Measurements from ENCODE around the gene DOP1B.

The DOP1B gene

GRCh38 chr21:36163750-36164741, 7.4 kb downstream of the DOP1B start:
- Mint-ChIP-seq H3K9me3 (no peaks in the 10 kb centered on the region), H3K27ac (peak overlapping the region in 1 of 3 experiments; percentile 8), H3K36me3 (ENCODE audit: low read depth) (peaks cover 3% of the 10 kb centered on the region), H3K4me3 (no peak overlapping the region), H3K27me3 (ENCODE audit: low read depth) (peaks cover 4% of the 10 kb centered on the region), H3K4me1 (peaks cover 26% of the 10 kb centered on the region)
- no peak for TF ChIP-seq CTCF (IDR thresholded peaks at IDR 0.05; ENCODE audit: unreplicated experiment in 3 of 3)

- no peaks in the 10 kb centered on the region for H3K27me3 Mint-ChIP-seq (ENCODE audit: low read depth)
- H3K27ac Mint-ChIP-seq = no peak overlapping the region
- TF ChIP-seq CTCF (IDR thresholded peaks at IDR 0.05; ENCODE audit: unreplicated experiment in 3 of 3) = no peak
- H3K36me3 Mint-ChIP-seq (ENCODE audit: low read depth) = peaks cover 7% of the 10 kb centered on the region
- H3K4me3 Mint-ChIP-seq = no peak overlapping the region
- peaks cover 26% of the 10 kb centered on the region for H3K4me1 Mint-ChIP-seq
- H3K9me3 Mint-ChIP-seq = no peaks in the 10 kb centered on the region
Measured at GRCh38 chr21:36165356-36165755, 8.7 kb downstream of the DOP1B start.

GRCh38 chr21:36166705-36167104, 10.1 kb downstream of the DOP1B start:
- Mint-ChIP-seq H3K4me1 (peaks cover 21% of the 10 kb centered on the region), H3K27ac (peak overlapping the region in 1 of 3 experiments; percentile 44), H3K27me3 (ENCODE audit: low read depth) (no peaks in the 10 kb centered on the region), H3K36me3 (ENCODE audit: low read depth) (peaks cover 7% of the 10 kb centered on the region), H3K9me3 (no peaks in the 10 kb centered on the region), H3K4me3 (no peak overlapping the region)
- no peak for TF ChIP-seq CTCF (IDR thresholded peaks at IDR 0.05; ENCODE audit: unreplicated experiment in 3 of 3)

- no peak overlapping the region for H3K4me3 Mint-ChIP-seq
- no peak for TF ChIP-seq CTCF (IDR thresholded peaks at IDR 0.05; ENCODE audit: unreplicated experiment in 3 of 3)
- H3K4me1 Mint-ChIP-seq = peaks cover 21% of the 10 kb centered on the region
- H3K9me3 Mint-ChIP-seq = no peaks in the 10 kb centered on the region
- H3K36me3 Mint-ChIP-seq (ENCODE audit: low read depth) = peaks cover 7% of the 10 kb centered on the region
- no peaks in the 10 kb centered on the region for H3K27me3 Mint-ChIP-seq (ENCODE audit: low read depth)
- H3K27ac Mint-ChIP-seq = no peak overlapping the region
Measured at GRCh38 chr21:36167541-36167940, 10.9 kb downstream of the DOP1B start.

- no peaks in the 10 kb centered on the region for H3K9me3 Mint-ChIP-seq
- no peaks in the 10 kb centered on the region for H3K27me3 Mint-ChIP-seq (ENCODE audit: low read depth)
- H3K4me1 Mint-ChIP-seq = peaks cover 7% of the 10 kb centered on the region
- no peak overlapping the region for H3K4me3 Mint-ChIP-seq
- TF ChIP-seq CTCF (IDR thresholded peaks at IDR 0.05; ENCODE audit: unreplicated experiment in 3 of 3) = no peak
- H3K27ac Mint-ChIP-seq = no peak overlapping the region
- peaks cover 7% of the 10 kb centered on the region for H3K36me3 Mint-ChIP-seq (ENCODE audit: low read depth)
Measured at GRCh38 chr21:36169470-36170128, 13.0 kb downstream of the DOP1B start.
